ENCODE results near the gene NBPF11. TPM values are rescaled to one million over a fixed set of nuclear protein-coding genes. Genes with fewer than 3 reads are reported as not detected.

NBPF11 gene
- total and polyA plus RNA-seq, 2 experiments from 2014 or later: 6.7 to 8.5 TPM

DNA sequence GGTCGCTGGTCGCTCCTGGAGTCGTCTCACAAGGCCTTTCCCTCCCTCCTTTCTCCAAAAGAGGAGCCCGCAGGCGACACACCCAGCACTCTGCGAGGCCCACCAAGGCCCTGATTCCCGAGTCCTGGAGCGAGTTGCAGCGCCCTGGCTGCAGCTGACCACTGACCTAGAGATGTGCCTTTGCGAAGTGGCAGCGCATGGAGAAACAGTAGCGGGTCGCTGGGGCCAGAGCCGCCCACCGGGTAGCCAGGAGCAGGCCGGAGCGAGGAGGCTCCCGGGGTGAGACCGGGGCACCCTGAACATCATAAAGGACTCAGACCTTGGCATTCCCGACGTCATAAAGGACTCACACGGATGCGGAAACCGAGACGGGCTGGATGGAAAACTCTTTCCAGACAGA lies 10.3 kb upstream of the NBPF11 start:
- Mint-ChIP-seq H3K4me1 (peaks cover 33% of the 10 kb centered on the region), H3K27me3 (ENCODE audit: insufficient read depth, low read depth, poor library complexity) (peaks cover 10% of the 10 kb centered on the region), H3K27ac (no peak overlapping the region), H3K36me3 (ENCODE audit: low read depth) (peaks cover 2% of the 10 kb centered on the region; the same call in 1 of the 3 replicates), H3K4me3 (no peak overlapping the region), H3K9me3 (no peaks in the 10 kb centered on the region; the same call in 2 of the 3 replicates)
- no peaks in the 10 kb centered on the region for H3K9me2 ChIP-seq (ENCODE audit: insufficient read depth)
- DNase-seq (ENCODE audit: low spot score): peak; percentile 14
- H3F3A ChIP-seq (replicated peaks; ENCODE audit: low read depth): 0 out of 2 replicates have a peak, but pooled peaks cover 6% of the 10 kb centered on the region
- TF ChIP-seq JUNB (IDR thresholded peaks at IDR 0.05; ENCODE audit: unreplicated experiment): no peak
- TF ChIP-seq, protein P1, sequence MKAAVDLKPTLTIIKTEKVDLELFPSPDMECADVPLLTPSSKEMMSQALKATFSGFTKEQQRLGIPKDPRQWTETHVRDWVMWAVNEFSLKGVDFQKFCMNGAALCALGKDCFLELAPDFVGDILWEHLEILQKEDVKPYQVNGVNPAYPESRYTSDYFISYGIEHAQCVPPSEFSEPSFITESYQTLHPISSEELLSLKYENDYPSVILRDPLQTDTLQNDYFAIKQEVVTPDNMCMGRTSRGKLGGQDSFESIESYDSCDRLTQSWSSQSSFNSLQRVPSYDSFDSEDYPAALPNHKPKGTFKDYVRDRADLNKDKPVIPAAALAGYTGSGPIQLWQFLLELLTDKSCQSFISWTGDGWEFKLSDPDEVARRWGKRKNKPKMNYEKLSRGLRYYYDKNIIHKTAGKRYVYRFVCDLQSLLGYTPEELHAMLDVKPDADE (IDR thresholded peaks at IDR 0.05): no peak
- TF ChIP-seq EZH2phosphoT487 (IDR thresholded peaks at IDR 0.05; ENCODE audit: unreplicated experiment): no peak
- no peak for TF ChIP-seq ZNF114 (CRISPR knock-in tag; IDR thresholded peaks at IDR 0.05)
- no peak for TF ChIP-seq CREB1 (CRISPR knock-in tag; IDR thresholded peaks at IDR 0.05; ENCODE audit: low read depth)
- no peak for TF ChIP-seq POLR2AphosphoS5 (IDR thresholded peaks at IDR 0.05; ENCODE audit: low read depth)
- TF ChIP-seq NANOG (IDR thresholded peaks at IDR 0.05; ENCODE audit: borderline replicate concordance): no peak
- TF ChIP-seq, protein P2, sequence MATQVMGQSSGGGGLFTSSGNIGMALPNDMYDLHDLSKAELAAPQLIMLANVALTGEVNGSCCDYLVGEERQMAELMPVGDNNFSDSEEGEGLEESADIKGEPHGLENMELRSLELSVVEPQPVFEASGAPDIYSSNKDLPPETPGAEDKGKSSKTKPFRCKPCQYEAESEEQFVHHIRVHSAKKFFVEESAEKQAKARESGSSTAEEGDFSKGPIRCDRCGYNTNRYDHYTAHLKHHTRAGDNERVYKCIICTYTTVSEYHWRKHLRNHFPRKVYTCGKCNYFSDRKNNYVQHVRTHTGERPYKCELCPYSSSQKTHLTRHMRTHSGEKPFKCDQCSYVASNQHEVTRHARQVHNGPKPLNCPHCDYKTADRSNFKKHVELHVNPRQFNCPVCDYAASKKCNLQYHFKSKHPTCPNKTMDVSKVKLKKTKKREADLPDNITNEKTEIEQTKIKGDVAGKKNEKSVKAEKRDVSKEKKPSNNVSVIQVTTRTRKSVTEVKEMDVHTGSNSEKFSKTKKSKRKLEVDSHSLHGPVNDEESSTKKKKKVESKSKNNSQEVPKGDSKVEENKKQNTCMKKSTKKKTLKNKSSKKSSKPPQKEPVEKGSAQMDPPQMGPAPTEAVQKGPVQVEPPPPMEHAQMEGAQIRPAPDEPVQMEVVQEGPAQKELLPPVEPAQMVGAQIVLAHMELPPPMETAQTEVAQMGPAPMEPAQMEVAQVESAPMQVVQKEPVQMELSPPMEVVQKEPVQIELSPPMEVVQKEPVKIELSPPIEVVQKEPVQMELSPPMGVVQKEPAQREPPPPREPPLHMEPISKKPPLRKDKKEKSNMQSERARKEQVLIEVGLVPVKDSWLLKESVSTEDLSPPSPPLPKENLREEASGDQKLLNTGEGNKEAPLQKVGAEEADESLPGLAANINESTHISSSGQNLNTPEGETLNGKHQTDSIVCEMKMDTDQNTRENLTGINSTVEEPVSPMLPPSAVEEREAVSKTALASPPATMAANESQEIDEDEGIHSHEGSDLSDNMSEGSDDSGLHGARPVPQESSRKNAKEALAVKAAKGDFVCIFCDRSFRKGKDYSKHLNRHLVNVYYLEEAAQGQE (IDR thresholded peaks at IDR 0.05; ENCODE audit: unreplicated experiment): no peak
- no peak for TF ChIP-seq EZH2 (IDR thresholded peaks at IDR 0.05; ENCODE audit: low read depth, unreplicated experiment)
- no peak for TF ChIP-seq STAT1 (IDR thresholded peaks at IDR 0.05; ENCODE audit: unreplicated experiment)
- TF ChIP-seq, protein P3, sequence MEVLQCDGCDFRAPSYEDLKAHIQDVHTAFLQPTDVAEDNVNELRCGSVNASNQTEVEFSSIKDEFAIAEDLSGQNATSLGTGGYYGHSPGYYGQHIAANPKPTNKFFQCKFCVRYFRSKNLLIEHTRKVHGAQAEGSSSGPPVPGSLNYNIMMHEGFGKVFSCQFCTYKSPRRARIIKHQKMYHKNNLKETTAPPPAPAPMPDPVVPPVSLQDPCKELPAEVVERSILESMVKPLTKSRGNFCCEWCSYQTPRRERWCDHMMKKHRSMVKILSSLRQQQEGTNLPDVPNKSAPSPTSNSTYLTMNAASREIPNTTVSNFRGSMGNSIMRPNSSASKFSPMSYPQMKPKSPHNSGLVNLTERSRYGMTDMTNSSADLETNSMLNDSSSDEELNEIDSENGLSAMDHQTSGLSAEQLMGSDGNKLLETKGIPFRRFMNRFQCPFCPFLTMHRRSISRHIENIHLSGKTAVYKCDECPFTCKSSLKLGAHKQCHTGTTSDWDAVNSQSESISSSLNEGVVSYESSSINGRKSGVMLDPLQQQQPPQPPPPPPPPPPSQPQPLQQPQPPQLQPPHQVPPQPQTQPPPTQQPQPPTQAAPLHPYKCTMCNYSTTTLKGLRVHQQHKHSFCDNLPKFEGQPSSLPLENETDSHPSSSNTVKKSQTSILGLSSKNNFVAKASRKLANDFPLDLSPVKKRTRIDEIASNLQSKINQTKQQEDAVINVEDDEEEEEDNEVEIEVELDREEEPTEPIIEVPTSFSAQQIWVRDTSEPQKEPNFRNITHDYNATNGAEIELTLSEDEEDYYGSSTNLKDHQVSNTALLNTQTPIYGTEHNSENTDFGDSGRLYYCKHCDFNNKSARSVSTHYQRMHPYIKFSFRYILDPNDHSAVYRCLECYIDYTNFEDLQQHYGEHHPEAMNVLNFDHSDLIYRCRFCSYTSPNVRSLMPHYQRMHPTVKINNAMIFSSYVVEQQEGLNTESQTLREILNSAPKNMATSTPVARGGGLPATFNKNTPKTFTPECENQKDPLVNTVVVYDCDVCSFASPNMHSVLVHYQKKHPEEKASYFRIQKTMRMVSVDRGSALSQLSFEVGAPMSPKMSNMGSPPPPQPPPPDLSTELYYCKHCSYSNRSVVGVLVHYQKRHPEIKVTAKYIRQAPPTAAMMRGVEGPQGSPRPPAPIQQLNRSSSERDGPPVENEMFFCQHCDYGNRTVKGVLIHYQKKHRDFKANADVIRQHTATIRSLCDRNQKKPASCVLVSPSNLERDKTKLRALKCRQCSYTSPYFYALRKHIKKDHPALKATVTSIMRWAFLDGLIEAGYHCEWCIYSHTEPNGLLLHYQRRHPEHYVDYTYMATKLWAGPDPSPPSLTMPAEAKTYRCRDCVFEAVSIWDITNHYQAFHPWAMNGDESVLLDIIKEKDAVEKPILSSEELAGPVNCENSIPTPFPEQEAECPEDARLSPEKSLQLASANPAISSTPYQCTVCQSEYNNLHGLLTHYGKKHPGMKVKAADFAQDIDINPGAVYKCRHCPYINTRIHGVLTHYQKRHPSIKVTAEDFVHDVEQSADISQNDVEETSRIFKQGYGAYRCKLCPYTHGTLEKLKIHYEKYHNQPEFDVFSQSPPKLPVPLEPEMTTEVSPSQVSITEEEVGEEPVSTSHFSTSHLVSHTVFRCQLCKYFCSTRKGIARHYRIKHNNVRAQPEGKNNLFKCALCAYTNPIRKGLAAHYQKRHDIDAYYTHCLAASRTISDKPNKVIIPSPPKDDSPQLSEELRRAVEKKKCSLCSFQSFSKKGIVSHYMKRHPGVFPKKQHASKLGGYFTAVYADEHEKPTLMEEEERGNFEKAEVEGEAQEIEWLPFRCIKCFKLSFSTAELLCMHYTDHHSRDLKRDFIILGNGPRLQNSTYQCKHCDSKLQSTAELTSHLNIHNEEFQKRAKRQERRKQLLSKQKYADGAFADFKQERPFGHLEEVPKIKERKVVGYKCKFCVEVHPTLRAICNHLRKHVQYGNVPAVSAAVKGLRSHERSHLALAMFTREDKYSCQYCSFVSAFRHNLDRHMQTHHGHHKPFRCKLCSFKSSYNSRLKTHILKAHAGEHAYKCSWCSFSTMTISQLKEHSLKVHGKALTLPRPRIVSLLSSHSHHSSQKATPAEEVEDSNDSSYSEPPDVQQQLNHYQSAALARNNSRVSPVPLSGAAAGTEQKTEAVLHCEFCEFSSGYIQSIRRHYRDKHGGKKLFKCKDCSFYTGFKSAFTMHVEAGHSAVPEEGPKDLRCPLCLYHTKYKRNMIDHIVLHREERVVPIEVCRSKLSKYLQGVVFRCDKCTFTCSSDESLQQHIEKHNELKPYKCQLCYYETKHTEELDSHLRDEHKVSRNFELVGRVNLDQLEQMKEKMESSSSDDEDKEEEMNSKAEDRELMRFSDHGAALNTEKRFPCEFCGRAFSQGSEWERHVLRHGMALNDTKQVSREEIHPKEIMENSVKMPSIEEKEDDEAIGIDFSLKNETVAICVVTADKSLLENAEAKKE (CRISPR knock-in tag; IDR thresholded peaks at IDR 0.05): no peak
- TF ChIP-seq ZNF331 (CRISPR knock-in tag; IDR thresholded peaks at IDR 0.05; ENCODE audit: low read depth): no peak
- TF ChIP-seq, protein P4, sequence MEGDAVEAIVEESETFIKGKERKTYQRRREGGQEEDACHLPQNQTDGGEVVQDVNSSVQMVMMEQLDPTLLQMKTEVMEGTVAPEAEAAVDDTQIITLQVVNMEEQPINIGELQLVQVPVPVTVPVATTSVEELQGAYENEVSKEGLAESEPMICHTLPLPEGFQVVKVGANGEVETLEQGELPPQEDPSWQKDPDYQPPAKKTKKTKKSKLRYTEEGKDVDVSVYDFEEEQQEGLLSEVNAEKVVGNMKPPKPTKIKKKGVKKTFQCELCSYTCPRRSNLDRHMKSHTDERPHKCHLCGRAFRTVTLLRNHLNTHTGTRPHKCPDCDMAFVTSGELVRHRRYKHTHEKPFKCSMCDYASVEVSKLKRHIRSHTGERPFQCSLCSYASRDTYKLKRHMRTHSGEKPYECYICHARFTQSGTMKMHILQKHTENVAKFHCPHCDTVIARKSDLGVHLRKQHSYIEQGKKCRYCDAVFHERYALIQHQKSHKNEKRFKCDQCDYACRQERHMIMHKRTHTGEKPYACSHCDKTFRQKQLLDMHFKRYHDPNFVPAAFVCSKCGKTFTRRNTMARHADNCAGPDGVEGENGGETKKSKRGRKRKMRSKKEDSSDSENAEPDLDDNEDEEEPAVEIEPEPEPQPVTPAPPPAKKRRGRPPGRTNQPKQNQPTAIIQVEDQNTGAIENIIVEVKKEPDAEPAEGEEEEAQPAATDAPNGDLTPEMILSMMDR (conservative IDR thresholded peaks at IDR 0.05; ENCODE audit: low read depth in 2 of 2): no peak
- no peak overlapping the region for H3K4me3 ChIP-seq
- no peaks in the 10 kb centered on the region for H4K20me1 ChIP-seq (replicated peaks; ENCODE audit: insufficient read depth)
- no peak overlapping the region for H3K4me2 ChIP-seq
- H3K79me2 ChIP-seq (replicated peaks; ENCODE audit: insufficient read depth): no peaks in the 10 kb centered on the region
- H3K4me1 ChIP-seq (ENCODE audit: insufficient read depth): peaks cover 26% of the 10 kb centered on the region
- no peak overlapping the region for H3K27ac ChIP-seq (ENCODE audit: low read depth)
- no peak for ATAC-seq
- H3K36me3 ChIP-seq (ENCODE audit: insufficient read depth): no peaks in the 10 kb centered on the region
- H2AFZ ChIP-seq: no peak overlapping the region
- no peaks in the 10 kb centered on the region for H3K27me3 ChIP-seq (ENCODE audit: insufficient read depth)
